ENCODE data around the gene MRPL20. TPM values are rescaled to one million over a fixed set of nuclear protein-coding genes. Genes with fewer than 3 reads are reported as not detected.
A peak's percentile ranks its signal among the peaks of the same experiment; 100 is the strongest.

MRPL20 gene
- total and polyA plus RNA-seq, 9 of the 15 experiments (the other 6 are each of a cell fraction or from before 2014, with no cell fraction given), result 180 to 671 (median 229) TPM

DNA sequence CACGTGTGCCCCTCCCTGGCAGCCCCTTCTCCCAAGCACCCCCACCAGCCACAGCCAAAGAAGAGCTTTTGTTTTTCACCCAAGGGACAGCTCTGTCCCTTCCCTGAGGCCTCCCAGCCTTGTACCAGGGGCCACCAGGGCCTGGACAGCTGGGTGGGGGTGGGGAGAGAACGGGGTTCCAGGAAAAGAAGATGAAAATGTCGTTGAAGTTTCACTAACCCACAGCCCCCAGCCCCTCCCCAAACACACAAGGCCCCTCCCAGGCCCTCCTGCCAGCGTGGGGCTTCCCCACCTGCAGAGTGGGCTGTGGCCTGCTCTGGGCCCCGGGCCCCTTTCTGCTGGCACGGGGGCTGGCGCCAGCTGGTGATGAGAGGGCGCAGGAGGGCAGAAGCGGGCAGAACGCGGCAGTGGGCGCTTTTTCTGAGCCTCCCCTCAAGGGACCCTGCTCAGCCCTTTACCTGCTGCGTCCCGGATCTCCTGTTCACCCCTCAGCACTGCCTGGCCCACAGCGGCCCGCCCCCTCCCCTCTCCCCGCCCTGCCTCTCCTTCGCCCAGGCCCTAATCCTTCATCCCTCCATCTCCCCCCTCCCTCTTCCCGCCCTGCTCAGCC is 19.5 kb upstream of the MRPL20 start:
- WGBS (ENCODE audit: insufficient coverage, low coverage, missing lambda C conversion rate), result 60% methylated on average over 10 of the region's 19 CpGs
- Histone ChIP-seq H3K9me1 (ENCODE audit: control insufficient read depth, insufficient read depth, low read length) (no peaks in the 10 kb centered on the region), H3K9ac (ENCODE audit: insufficient read depth in 1 of 2, low read depth in 2 of 2, low read length in 2 of 2) (peak overlapping the region in 1 of 2 experiments; percentile 74; a peak in 2 of 4 replicates), H3K36me3 (ENCODE audit: control insufficient read depth, insufficient read depth, low read length) (no peaks in the 10 kb centered on the region), H3K79me2 (ENCODE audit: control insufficient read depth, insufficient read depth, low read length) (no peaks in the 10 kb centered on the region), H3K9me3 (replicated peaks; ENCODE audit: control insufficient read depth, insufficient read depth, low read depth, low read length) (no peaks in the 10 kb centered on the region), H3K27me3 (ENCODE audit: control insufficient read depth in 2 of 2, insufficient read depth in 2 of 2, low read length in 2 of 2) (no peaks in the 10 kb centered on the region), H3K4me3 (no peak overlapping the region), H3K4me2 (ENCODE audit: insufficient read depth, low read length) (no peak overlapping the region), H2AFZ (ENCODE audit: low read depth, low read length) (no peak overlapping the region), H4K20me1 (replicated peaks; ENCODE audit: control insufficient read depth, insufficient read depth, low read length) (no peaks in the 10 kb centered on the region), H3K4me1 (replicated peaks in 1 of 2; ENCODE audit: control insufficient read depth in 2 of 2, insufficient read depth in 2 of 2, low read length in 2 of 2) (peaks cover 10 to 54% of the 10 kb centered on the region in 2 experiments), H3K27ac (ENCODE audit: extremely low read depth, low read depth, low read length) (no peak overlapping the region)
- FAIRE-seq, result no peak
- intact Hi-C loops (cut with micrococcal nuclease) (no loop called here), in situ Hi-C loops (cut with MboI) (no loop called here)
- peak; percentile 14 for ATAC-seq
- no peak for DNase-seq (ENCODE audit: extremely low read depth in 1 of 4, low spot score in 3 of 4)
- CTCF ChIA-PET (ENCODE audit: low intra/inter-chr PET ratio), result no interaction called here
- no TSS peak for BruUV-seq (replicated peaks)
- POLR2A ChIA-PET, result interaction anchor here (0.6 to 1.8 kb wide), 2 partner anchors 17 to 18 kb away, joined by 4 read pairs; no protein-coding TSS in a partner anchor
- no peak for TF ChIP-seq ZNF146 (CRISPR knock-in tag; IDR thresholded peaks at IDR 0.05; ENCODE audit: unreplicated experiment)
- TF ChIP-seq, protein P1, sequence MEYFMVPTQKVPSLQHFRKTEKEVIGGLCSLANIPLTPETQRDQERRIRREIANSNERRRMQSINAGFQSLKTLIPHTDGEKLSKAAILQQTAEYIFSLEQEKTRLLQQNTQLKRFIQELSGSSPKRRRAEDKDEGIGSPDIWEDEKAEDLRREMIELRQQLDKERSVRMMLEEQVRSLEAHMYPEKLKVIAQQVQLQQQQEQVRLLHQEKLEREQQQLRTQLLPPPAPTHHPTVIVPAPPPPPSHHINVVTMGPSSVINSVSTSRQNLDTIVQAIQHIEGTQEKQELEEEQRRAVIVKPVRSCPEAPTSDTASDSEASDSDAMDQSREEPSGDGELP (CRISPR knock-in tag; IDR thresholded peaks at IDR 0.05; ENCODE audit: borderline replicate concordance), result peak; percentile 64; the same call in 1 of the 2 replicates
- TF ChIP-seq ZNF707 (CRISPR knock-in tag; conservative IDR thresholded peaks at IDR 0.05), result no peak
- TF ChIP-seq ZNF717 (CRISPR knock-in tag; IDR thresholded peaks at IDR 0.05), result no peak
- no peak for TF ChIP-seq RBM39 (optimal IDR thresholded peaks at IDR 0.05; ENCODE audit: low read depth, low read length)
- no peak for TF ChIP-seq SRSF7 (optimal IDR thresholded peaks at IDR 0.05; ENCODE audit: low read depth, low read length)
- no peak for TF ChIP-seq MECOM (CRISPR knock-in tag; IDR thresholded peaks at IDR 0.05)
- no peak for TF ChIP-seq HDAC8 (tag; IDR thresholded peaks at IDR 0.05)
- no peak for TF ChIP-seq MXD1 (CRISPR knock-in tag; IDR thresholded peaks at IDR 0.05; ENCODE audit: borderline replicate concordance, poor library complexity, severe bottlenecking)
- TF ChIP-seq, protein P2, sequence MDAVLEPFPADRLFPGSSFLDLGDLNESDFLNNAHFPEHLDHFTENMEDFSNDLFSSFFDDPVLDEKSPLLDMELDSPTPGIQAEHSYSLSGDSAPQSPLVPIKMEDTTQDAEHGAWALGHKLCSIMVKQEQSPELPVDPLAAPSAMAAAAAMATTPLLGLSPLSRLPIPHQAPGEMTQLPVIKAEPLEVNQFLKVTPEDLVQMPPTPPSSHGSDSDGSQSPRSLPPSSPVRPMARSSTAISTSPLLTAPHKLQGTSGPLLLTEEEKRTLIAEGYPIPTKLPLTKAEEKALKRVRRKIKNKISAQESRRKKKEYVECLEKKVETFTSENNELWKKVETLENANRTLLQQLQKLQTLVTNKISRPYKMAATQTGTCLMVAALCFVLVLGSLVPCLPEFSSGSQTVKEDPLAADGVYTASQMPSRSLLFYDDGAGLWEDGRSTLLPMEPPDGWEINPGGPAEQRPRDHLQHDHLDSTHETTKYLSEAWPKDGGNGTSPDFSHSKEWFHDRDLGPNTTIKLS (IDR thresholded peaks at IDR 0.05; ENCODE audit: borderline replicate concordance, low read depth), result no peak
- peak; percentile 22 for TF ChIP-seq PCBP1 (IDR thresholded peaks at IDR 0.05; ENCODE audit: low read depth, low read length, poor library complexity, severe bottlenecking)
- TF ChIP-seq ZNF384 (IDR thresholded peaks at IDR 0.05; ENCODE audit: low read depth, low read length), result no peak
- TF ChIP-seq ZNF175 (CRISPR knock-in tag; IDR thresholded peaks at IDR 0.05; ENCODE audit: low read depth), result no peak
- TF ChIP-seq ARID2 (IDR thresholded peaks at IDR 0.05), result no peak
- no peak for TF ChIP-seq NR2F6 (CRISPR knock-in tag; IDR thresholded peaks at IDR 0.05)
- no peak for TF ChIP-seq PHF20 (IDR thresholded peaks at IDR 0.05; ENCODE audit: partially characterized antibody)
- no peak for TF ChIP-seq SRF (CRISPR knock-in tag; IDR thresholded peaks at IDR 0.05)
- no peak for TF ChIP-seq HMG20B (CRISPR knock-in tag; IDR thresholded peaks at IDR 0.05)
- TF ChIP-seq ZBTB17 (CRISPR knock-in tag; IDR thresholded peaks at IDR 0.05), result no peak
- TF ChIP-seq POLR3G (IDR thresholded peaks at IDR 0.05; ENCODE audit: extremely low read depth, insufficient read length, insufficient replicate concordance), result no peak
- TF ChIP-seq MAZ (CRISPR knock-in tag; conservative IDR thresholded peaks at IDR 0.05 in 1 of 2, IDR thresholded peaks at IDR 0.05 in 1 of 2), result 0 out of 4 replicates have a peak, but pooled peaks of 1 of the 2 experiments have one; percentile 8
